Astrocyte (in vitro differentiated cells and primary cell): Measurements from ENCODE around the gene CCDC63. TPM values are rescaled to one million over a fixed set of nuclear protein-coding genes. Genes with fewer than 3 reads are reported as not detected.

Experiments used
- DNase-seq: peaks from one replicate; pipeline ENCODE4 v3.0.0-alpha.2; 2010; ENCODE audit warnings: low read depth
- FAIRE-seq: peaks from 2 replicates; lab custom pipeline; 2011; peaks lifted over from hg19 to GRCh38; lab: Jason Lieb, UNC
- H2AFZ ChIP-seq: 2 replicates; pipeline ENCODE4 v1.6.0; 2012; ENCODE audit warnings: low read depth, low read length, inconsistent platforms
- H3K27ac ChIP-seq: 2 replicates; pipeline ENCODE4 v1.5.1; 2011; ENCODE audit warnings: low read depth, low read length, inconsistent platforms
- H3K27me3 ChIP-seq: 2 replicates; pipeline ENCODE4 v1.6.0; 2011; ENCODE audit warnings: low read length, inconsistent platforms; ENCODE audit not compliant: insufficient read depth
- H3K36me3 ChIP-seq: 2 replicates; pipeline ENCODE4 v1.5.1; 2011; ENCODE audit warnings: low read length, inconsistent platforms; ENCODE audit not compliant: insufficient read depth
- H3K4me1 ChIP-seq: 2 replicates; pipeline ENCODE4 v1.5.1; 2011; ENCODE audit warnings: low read length, inconsistent platforms; ENCODE audit not compliant: insufficient read depth
- H3K4me2 ChIP-seq: 2 replicates; pipeline ENCODE4 v1.6.0; 2012; ENCODE audit warnings: low read length, inconsistent platforms
- H3K4me3 ChIP-seq: 2 replicates; pipeline ENCODE4 v1.5.1; 2011; ENCODE audit warnings: low read depth, mild to moderate bottlenecking, low read length, inconsistent platforms; ENCODE audit not compliant: insufficient read depth
- H3K79me2 ChIP-seq: 2 replicates; pipeline ENCODE4 v1.6.0; 2012; ENCODE audit warnings: mild to moderate bottlenecking, low read length, inconsistent platforms; ENCODE audit not compliant: insufficient read depth
- H3K9ac ChIP-seq: 2 replicates; pipeline ENCODE4 v1.6.0; 2012; ENCODE audit warnings: mild to moderate bottlenecking, low read length, inconsistent platforms
- H3K9me3 ChIP-seq: 2 replicates; pipeline ENCODE4 v1.5.1; 2012; ENCODE audit warnings: low read depth, mild to moderate bottlenecking, low read length, inconsistent platforms; ENCODE audit not compliant: insufficient read depth
- H4K20me1 ChIP-seq: 2 replicates; pipeline ENCODE4 v1.6.0; 2012; ENCODE audit warnings: low read length, inconsistent platforms; ENCODE audit not compliant: insufficient read depth
- H3K27ac Mint-ChIP-seq: one replicate; pipeline ENCODE4 v1.8.0; 2021; ENCODE audit warnings: mild to moderate bottlenecking, mixed read lengths; ENCODE audit not compliant: unreplicated experiment
- H3K27me3 Mint-ChIP-seq: one replicate; pipeline ENCODE4 v1.8.0; 2021; ENCODE audit warnings: low read depth, mixed read lengths; ENCODE audit not compliant: unreplicated experiment
- H3K36me3 Mint-ChIP-seq: one replicate; pipeline ENCODE4 v1.8.0; 2021; ENCODE audit warnings: low read depth, mixed read lengths; ENCODE audit not compliant: unreplicated experiment
- H3K4me1 Mint-ChIP-seq: one replicate; pipeline ENCODE4 v1.8.0; 2021; ENCODE audit warnings: low read depth, mixed read lengths; ENCODE audit not compliant: unreplicated experiment
- H3K4me3 Mint-ChIP-seq: one replicate; pipeline ENCODE4 v1.8.0; 2021; ENCODE audit warnings: mild to moderate bottlenecking, moderate library complexity, mixed read lengths; ENCODE audit not compliant: unreplicated experiment
- H3K9me3 Mint-ChIP-seq: one replicate; pipeline ENCODE4 v1.8.0; 2021; ENCODE audit warnings: mild to moderate bottlenecking, mixed read lengths; ENCODE audit not compliant: unreplicated experiment
- EZH2 ChIP-seq: IDR thresholded peaks from 2 replicates; pipeline ENCODE4 v1.6.1; 2012; ENCODE audit warnings: mild to moderate bottlenecking, low read length, inconsistent platforms; ENCODE audit not compliant: insufficient read depth
- total RNA-seq: library from RNA; stranded (reverse); gene quantifications from 2 replicates; pipeline ENCODE4 v1.2.1, GENCODE V29; 2021
- TF ChIP-seq, protein P1 (sequence below): IDR thresholded peaks from 2 replicates; pipeline ENCODE4 v1.5.1; 2011; ENCODE audit warnings: low read depth, mild to moderate bottlenecking, inconsistent platforms, low read length, moderate library complexity; ENCODE audit not compliant: insufficient read depth

CCDC63 gene
- total RNA-seq, 1 donor from 2014 or later = 0.30 TPM

- no peaks in the 10 kb centered on the region for H4K20me1 ChIP-seq
Observed at GRCh38 chr12:110913119-110914056, 66.6 kb downstream of the CCDC63 start.

DNA sequence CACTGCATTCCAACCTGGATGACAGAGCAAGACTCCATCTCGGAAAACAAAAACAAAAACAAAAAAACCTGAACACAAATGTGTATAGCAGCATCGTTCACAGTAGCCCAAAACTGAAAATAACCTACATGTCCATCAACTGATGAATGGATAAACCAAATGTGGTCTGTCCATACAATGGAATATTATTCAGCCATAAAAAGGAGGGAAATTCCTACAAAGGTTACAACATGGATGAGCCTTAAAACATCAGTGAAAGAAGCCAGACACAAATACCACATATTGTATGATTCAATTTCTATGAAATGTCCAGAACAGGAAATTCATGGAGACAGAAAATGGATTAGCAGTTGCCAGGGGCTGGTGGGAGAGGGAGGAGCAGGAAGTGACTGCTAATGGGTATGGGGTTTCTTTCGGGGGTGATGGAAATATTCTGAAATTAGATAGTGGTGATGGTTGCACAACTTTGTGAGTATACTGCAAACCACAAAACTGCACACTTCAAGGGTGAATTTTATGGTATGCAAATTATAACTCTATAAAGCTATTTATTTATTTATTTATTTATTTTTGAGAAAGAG, 69.6 kb downstream of the CCDC63 start:
- peaks cover 21% of the 10 kb centered on the region for H3K4me1 Mint-ChIP-seq

More at GRCh38 chr12:110913119-110914056, 66.6 kb downstream of the CCDC63 start:
- no peaks in the 10 kb centered on the region for H3K36me3 ChIP-seq
- DNase-seq (no peak), FAIRE-seq (no peak)
- H3K27ac Mint-ChIP-seq = no peak overlapping the region
- H3K4me3 Mint-ChIP-seq = no peak overlapping the region
- no peak overlapping the region for H3K9ac ChIP-seq
- H3K4me1 ChIP-seq = peaks cover 13% of the 10 kb centered on the region
- no peak overlapping the region for H3K4me2 ChIP-seq
- TF ChIP-seq, protein P1, sequence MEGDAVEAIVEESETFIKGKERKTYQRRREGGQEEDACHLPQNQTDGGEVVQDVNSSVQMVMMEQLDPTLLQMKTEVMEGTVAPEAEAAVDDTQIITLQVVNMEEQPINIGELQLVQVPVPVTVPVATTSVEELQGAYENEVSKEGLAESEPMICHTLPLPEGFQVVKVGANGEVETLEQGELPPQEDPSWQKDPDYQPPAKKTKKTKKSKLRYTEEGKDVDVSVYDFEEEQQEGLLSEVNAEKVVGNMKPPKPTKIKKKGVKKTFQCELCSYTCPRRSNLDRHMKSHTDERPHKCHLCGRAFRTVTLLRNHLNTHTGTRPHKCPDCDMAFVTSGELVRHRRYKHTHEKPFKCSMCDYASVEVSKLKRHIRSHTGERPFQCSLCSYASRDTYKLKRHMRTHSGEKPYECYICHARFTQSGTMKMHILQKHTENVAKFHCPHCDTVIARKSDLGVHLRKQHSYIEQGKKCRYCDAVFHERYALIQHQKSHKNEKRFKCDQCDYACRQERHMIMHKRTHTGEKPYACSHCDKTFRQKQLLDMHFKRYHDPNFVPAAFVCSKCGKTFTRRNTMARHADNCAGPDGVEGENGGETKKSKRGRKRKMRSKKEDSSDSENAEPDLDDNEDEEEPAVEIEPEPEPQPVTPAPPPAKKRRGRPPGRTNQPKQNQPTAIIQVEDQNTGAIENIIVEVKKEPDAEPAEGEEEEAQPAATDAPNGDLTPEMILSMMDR = no peak
- no peak for TF ChIP-seq EZH2
- H3K36me3 Mint-ChIP-seq = peaks cover 2% of the 10 kb centered on the region
- no peaks in the 10 kb centered on the region for H3K9me3 ChIP-seq
- no peaks in the 10 kb centered on the region for H3K27me3 ChIP-seq
- H3K27me3 Mint-ChIP-seq = peaks cover 1% of the 10 kb centered on the region
- H3K79me2 ChIP-seq = no peaks in the 10 kb centered on the region
- no peak overlapping the region for H2AFZ ChIP-seq
- H3K4me3 ChIP-seq = no peak overlapping the region
- peaks cover 4% of the 10 kb centered on the region for H3K9me3 Mint-ChIP-seq
- no peak overlapping the region for H3K27ac ChIP-seq
- peaks cover 22% of the 10 kb centered on the region for H3K4me1 Mint-ChIP-seq

More for the DNA sequence above, 69.6 kb downstream of the CCDC63 start:
- H3K27me3 ChIP-seq = no peaks in the 10 kb centered on the region
- Mint-ChIP-seq H3K27ac (peak overlapping the region; percentile 67), H3K9me3 (peaks cover 4% of the 10 kb centered on the region), H3K27me3 (no peaks in the 10 kb centered on the region), H3K4me3 (no peak overlapping the region), H3K36me3 (peaks cover 2% of the 10 kb centered on the region)
- TF ChIP-seq, protein P1 = no peak
- TF ChIP-seq EZH2 = no peak
- H4K20me1 ChIP-seq = no peaks in the 10 kb centered on the region
- H3K9me3 ChIP-seq = no peaks in the 10 kb centered on the region
- peaks cover 20% of the 10 kb centered on the region for H3K4me1 ChIP-seq
- H3K79me2 ChIP-seq = no peaks in the 10 kb centered on the region
- DNase-seq = peak; percentile 40
- H2AFZ ChIP-seq = no peak overlapping the region
- H3K9ac ChIP-seq = no peak overlapping the region
- no peak overlapping the region for H3K4me3 ChIP-seq
- no peak overlapping the region for H3K4me2 ChIP-seq
- no peaks in the 10 kb centered on the region for H3K36me3 ChIP-seq
- FAIRE-seq = no peak
- no peak overlapping the region for H3K27ac ChIP-seq
